ENCODE data around the gene DNAAF9. TPM values are rescaled to one million over a fixed set of nuclear protein-coding genes. Genes with fewer than 3 reads are reported as not detected.

Gene DNAAF9
- total and polyA plus RNA-seq, 2 of the 8 experiments (the other 6 are each of a cell fraction or from before 2014, with no cell fraction given) = 2.6 to 5.7 TPM

- no peak for TF ChIP-seq CHD7 (IDR thresholded peaks at IDR 0.05; ENCODE audit: insufficient replicate concordance, low read length)
Observed at GRCh38 chr20:3377644-3378043, 29.8 kb downstream of the DNAAF9 start (continued).
